Naive thymus-derived CD8-positive, alpha-beta T cell (primary cell): ENCODE data around the gene NUAK1. TPM values are rescaled to one million over a fixed set of nuclear protein-coding genes. Genes with fewer than 3 reads are reported as not detected.
A peak's percentile ranks its signal among the peaks of the same experiment; 100 is the strongest.

Experiments
- ATAC-seq, 2 donors: fragments of 150-1000 bp; cut with Tn5 transposase in 1 of 2; sonication (Bioruptor Pico), chemical (Tn5 transposase) in 1 of 2; 1 replicate in 1 of 2; 2 replicates in 1 of 2; pipeline ENCODE4 v1.10.0; 2021; ENCODE audit warnings: mild to moderate bottlenecking in 2 of 2, moderate library complexity in 2 of 2
- POLR2A ChIA-PET: fragments of 350-600 bp; sonication (Branson Sonifier 250); formaldehyde crosslinking; loops from one replicate; lab custom pipeline; 2021; ENCODE audit warnings: antibody characterized with exemption; lab: Charles Lee
- DNase-seq, 10 donors: peaks; one replicate each; pipeline versions ENCODE4 v3.0.0 to v3.0.0-alpha.2; 2020 to 2022
- H3K27ac Mint-ChIP-seq, 10 donors: one replicate each; pipeline ENCODE4 v1.8.0; 2020 to 2022; ENCODE audit warnings: mild to moderate bottlenecking in 10 of 10, mixed read lengths in 10 of 10, moderate library complexity in 4 of 10, inconsistent platforms in 1 of 10
- H3K27me3 Mint-ChIP-seq, 5 donors: one replicate each; pipeline ENCODE4 v1.8.0; 2021 to 2022; ENCODE audit warnings: mixed read lengths in 5 of 5
- H3K36me3 Mint-ChIP-seq, 3 donors: one replicate each; pipeline ENCODE4 v1.8.0; 2020 to 2022; ENCODE audit warnings: mixed read lengths in 3 of 3, mild to moderate bottlenecking in 2 of 3, inconsistent platforms in 1 of 3
- H3K4me1 Mint-ChIP-seq, 4 donors: one replicate each; pipeline ENCODE4 v1.8.0; 2021 to 2022; ENCODE audit warnings: mixed read lengths in 4 of 4
- H3K4me3 Mint-ChIP-seq, 10 donors: one replicate each; pipeline ENCODE4 v1.8.0; 2020 to 2022; ENCODE audit warnings: mild to moderate bottlenecking in 10 of 10, mixed read lengths in 10 of 10, moderate library complexity in 6 of 10, inconsistent platforms in 1 of 10
- H3K9me3 Mint-ChIP-seq, 9 donors: one replicate each; pipeline ENCODE4 v1.8.0; 2020 to 2022; ENCODE audit warnings: mixed read lengths in 9 of 9, mild to moderate bottlenecking in 3 of 9, inconsistent platforms in 1 of 9, moderate library complexity in 1 of 9
- polyA plus RNA-seq, 3 donors: library from polyadenylated mRNA; unstranded; fragments of 300-500 nt; fragmentation: Illumina TruSeq; gene quantifications; one replicate each; pipeline ENCODE4 v1.2.3, GENCODE V29; 2021
- total RNA-seq, 8 experiments: library from RNA in 2 of 8; stranded (reverse) in 2 of 8; gene quantifications; one replicate each; pipeline ENCODE4 v1.2.3 and lab custom pipeline; 2021 to 2026

The NUAK1 gene
- total and polyA plus RNA-seq, 5 experiments from 2014 or later: 0.08 TPM; not detected in 4

- no peak overlapping the region for H3K4me3 Mint-ChIP-seq
- no peaks in the 10 kb centered on the region for H3K4me1 Mint-ChIP-seq
- H3K27ac Mint-ChIP-seq: no peak overlapping the region
- DNase-seq (no peak), ATAC-seq (no peak)
- no peaks in the 10 kb centered on the region for H3K36me3 Mint-ChIP-seq
- no peaks in the 10 kb centered on the region for H3K9me3 Mint-ChIP-seq
- POLR2A ChIA-PET: no interaction called here
- peaks cover 19 to 74% (median 38%) of the 10 kb centered on the region in 5 donors for H3K27me3 Mint-ChIP-seq
Measured at GRCh38 chr12:106080041-106080790, 58.5 kb downstream of the NUAK1 start.

- no peak for DNase-seq
Measured at GRCh38 chr12:106079148-106079738, 59.5 kb downstream of the NUAK1 start.

DNA sequence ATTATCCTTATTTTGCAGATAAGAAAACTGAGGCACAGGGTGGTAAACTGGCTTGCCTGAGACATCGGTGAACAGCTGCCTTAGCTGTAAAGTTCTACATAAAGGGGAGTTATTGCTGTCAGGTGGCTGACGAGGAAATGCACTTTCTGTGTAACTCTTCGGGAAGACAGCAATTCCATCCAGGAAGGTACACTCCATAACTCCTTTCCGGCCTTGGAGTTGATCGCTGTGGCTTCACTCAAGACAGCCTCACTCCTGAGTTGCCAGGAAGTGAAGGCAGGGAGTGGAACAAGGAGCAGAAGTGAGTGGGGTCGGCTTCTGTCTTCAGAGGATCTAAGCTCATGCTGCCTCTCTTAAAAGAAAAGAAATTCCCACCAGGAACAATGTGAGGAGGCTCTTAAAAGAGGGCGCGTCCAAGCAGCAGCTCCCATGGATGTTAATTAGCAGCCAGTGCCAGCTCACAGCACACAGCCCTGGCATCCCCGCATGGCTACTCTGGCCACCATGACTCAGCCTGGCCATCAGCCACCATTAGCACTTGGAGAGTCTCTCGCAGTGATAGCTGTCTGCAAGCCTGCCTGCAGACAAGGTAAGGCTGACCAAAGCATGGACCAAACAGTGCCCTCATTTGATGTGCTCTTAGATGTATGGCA is 60.3 kb downstream of the NUAK1 start:
- Mint-ChIP-seq H3K36me3 (no peaks in the 10 kb centered on the region), H3K4me3 (no peak overlapping the region), H3K27me3 (peaks cover 16 to 58% (median 32%) of the 10 kb centered on the region in 5 donors), H3K9me3 (no peaks in the 10 kb centered on the region), H3K27ac (no peak overlapping the region), H3K4me1 (no peaks in the 10 kb centered on the region)
- POLR2A ChIA-PET: no interaction called here
- DNase-seq (no peak), ATAC-seq (no peak)

More at GRCh38 chr12:106079148-106079738, 59.5 kb downstream of the NUAK1 start:
- Mint-ChIP-seq H3K9me3 (no peaks in the 10 kb centered on the region), H3K27ac (no peak overlapping the region), H3K36me3 (no peaks in the 10 kb centered on the region), H3K27me3 (peaks cover 19 to 65% (median 36%) of the 10 kb centered on the region in 5 donors), H3K4me3 (no peak overlapping the region), H3K4me1 (no peaks in the 10 kb centered on the region)
- POLR2A ChIA-PET: no interaction called here
- ATAC-seq: no peak

DNA sequence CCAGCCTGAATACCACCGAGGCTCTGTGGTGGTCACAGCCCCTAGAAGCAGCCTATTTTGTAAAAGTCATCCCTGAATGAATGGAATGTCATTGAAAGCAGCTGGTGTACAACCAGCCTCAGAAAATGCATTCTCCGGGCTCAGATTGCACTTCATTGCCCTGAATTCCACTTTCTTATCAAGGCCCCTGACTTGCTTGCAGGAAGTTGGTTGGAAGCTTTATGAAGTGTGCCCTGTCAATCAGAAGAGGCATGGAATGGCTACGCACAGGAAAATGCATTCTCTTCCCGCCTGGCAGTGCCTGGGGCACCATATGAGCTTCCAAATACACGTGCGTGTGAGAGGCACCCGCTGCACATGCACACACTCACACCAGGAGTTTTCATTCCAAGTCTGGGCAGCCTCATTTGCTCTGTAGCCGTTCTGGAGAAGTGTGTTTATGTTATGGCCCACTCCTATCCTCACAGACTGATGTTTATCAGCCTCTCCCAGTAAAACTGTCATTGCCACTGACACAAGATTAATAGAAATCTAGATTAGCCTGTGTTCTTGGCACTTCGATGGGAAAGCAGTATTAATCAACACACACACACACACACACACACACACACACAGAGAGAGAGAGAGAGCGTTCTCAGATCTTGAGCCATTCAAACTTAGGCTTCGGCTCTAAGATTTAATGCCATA is 63.9 kb downstream of the NUAK1 start:
- Mint-ChIP-seq H3K36me3 (no peaks in the 10 kb centered on the region), H3K4me3 (no peak overlapping the region), H3K9me3 (no peaks in the 10 kb centered on the region), H3K27me3 (peaks cover 8 to 34% (median 20%) of the 10 kb centered on the region in 5 donors), H3K4me1 (no peaks in the 10 kb centered on the region), H3K27ac (peak overlapping the region in 1 of 10 donors; percentile 72)
- no peak for DNase-seq
- no peak for ATAC-seq
- POLR2A ChIA-PET: no interaction called here

DNA sequence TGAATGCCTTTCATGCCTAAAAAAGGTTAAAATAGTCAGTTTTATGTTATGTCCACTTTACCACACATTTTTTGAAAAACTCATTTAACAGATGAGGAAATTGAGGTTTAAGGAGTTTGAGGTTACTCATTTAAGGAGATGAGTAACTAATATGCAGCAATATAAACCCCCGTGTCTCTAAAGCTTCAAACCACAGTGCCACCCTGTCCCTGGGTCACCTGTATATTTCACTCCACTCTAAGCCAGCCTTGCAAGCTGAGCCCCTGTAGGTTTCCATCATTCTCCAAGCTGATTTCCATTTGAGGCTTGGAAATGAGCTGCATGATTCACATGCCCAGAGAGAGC is 64.4 kb downstream of the NUAK1 start:
- no peak for ATAC-seq
- peaks cover 10 to 34% (median 15%) of the 10 kb centered on the region in 5 donors for H3K27me3 Mint-ChIP-seq

DNA sequence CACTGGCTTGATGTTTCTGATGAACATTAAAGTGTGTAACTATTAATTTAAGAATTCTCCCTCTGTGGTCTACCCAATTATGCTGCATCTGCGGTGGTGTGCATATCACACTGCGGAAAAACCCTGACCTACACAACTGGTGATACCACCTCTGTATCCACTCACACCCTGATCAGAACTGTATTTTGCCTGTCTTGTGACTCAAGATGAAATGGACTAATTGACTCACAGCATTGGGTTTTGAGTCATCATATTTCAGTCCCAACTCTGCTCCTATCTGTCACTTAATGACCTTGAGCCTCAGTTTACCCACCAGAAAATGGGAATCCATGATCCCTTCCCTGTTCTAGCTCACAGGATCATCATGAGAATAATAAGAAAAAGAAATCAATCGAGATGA is 65.6 kb downstream of the NUAK1 start:
- no peak overlapping the region for H3K4me3 Mint-ChIP-seq
- ATAC-seq: no peak
- no peak for DNase-seq
- H3K36me3 Mint-ChIP-seq: no peaks in the 10 kb centered on the region
- no peak overlapping the region for H3K27ac Mint-ChIP-seq
- POLR2A ChIA-PET: no interaction called here
- peaks cover 0 to 1% (median 0%) of the 10 kb centered on the region in 9 donors for H3K9me3 Mint-ChIP-seq
- H3K4me1 Mint-ChIP-seq: no peaks in the 10 kb centered on the region
- H3K27me3 Mint-ChIP-seq: peaks cover 4 to 29% (median 10%) of the 10 kb centered on the region in 5 donors

More for the DNA sequence above, 64.4 kb downstream of the NUAK1 start:
- Mint-ChIP-seq H3K9me3 (no peaks in the 10 kb centered on the region), H3K4me3 (no peak overlapping the region), H3K4me1 (no peaks in the 10 kb centered on the region), H3K36me3 (no peaks in the 10 kb centered on the region), H3K27ac (no peak overlapping the region)
- no peak for DNase-seq
- POLR2A ChIA-PET: no interaction called here

DNA sequence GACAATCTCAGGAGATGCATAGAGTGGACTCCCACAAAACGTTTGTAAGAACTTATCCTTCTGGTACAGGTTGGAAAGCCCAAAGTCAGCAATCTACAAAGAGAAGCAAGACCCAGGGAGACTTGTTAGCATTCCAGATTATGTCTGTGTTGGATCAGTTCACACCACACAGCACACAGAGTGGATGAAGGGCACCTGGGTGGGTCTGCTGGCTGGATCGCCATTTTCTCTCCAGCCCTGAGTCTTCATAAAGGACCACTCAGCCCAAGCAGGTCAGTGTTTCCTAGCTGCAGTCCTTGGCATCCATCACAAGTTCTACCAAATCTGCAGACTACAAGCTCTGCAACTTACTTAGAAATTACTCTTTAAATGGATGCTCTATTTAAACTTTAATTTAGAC is 66.0 kb downstream of the NUAK1 start:
- Mint-ChIP-seq H3K36me3 (no peaks in the 10 kb centered on the region), H3K9me3 (peaks cover 0 to 1% (median 0%) of the 10 kb centered on the region in 9 donors), H3K4me3 (no peak overlapping the region), H3K27me3 (peaks cover 4 to 26% (median 10%) of the 10 kb centered on the region in 5 donors), H3K27ac (no peak overlapping the region), H3K4me1 (no peaks in the 10 kb centered on the region)
- POLR2A ChIA-PET: no interaction called here
- no peak for DNase-seq
- ATAC-seq: no peak

GRCh38 chr12:106071686-106072085 is 67.1 kb downstream of the NUAK1 start:
- H3K27me3 Mint-ChIP-seq: peaks cover 3 to 17% (median 5%) of the 10 kb centered on the region in 5 donors

DNA sequence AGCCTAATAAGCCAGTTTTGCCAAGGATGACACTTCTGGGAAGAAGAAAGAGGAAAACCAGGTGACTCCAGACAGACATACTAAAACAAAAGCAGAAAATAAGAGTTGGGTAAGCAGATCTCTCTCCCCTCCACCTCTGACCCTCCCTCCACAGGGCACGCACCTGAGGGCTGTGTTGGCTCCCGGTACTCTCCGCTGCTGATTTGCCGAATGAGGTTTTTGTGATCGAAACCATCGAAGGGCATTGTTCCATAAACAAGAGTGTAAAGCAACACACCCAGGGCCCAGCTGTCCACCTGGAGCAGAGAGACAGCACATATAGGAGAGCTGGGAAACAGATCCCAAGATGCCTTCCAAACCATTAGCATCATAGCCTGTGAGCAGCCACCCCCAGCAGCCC is 68.1 kb downstream of the NUAK1 start:
- no peak overlapping the region for H3K27ac Mint-ChIP-seq
- no peak overlapping the region for H3K4me3 Mint-ChIP-seq
- DNase-seq (no peak), ATAC-seq (no peak)
- H3K4me1 Mint-ChIP-seq: no peaks in the 10 kb centered on the region
- H3K36me3 Mint-ChIP-seq: no peaks in the 10 kb centered on the region
- peaks cover 0 to 3% (median 0%) of the 10 kb centered on the region in 9 donors for H3K9me3 Mint-ChIP-seq
- H3K27me3 Mint-ChIP-seq: peaks cover 1 to 17% (median 3%) of the 10 kb centered on the region in 5 donors
- POLR2A ChIA-PET: no interaction called here

More at GRCh38 chr12:106071686-106072085, 67.1 kb downstream of the NUAK1 start:
- H3K4me3 Mint-ChIP-seq: no peak overlapping the region
- POLR2A ChIA-PET: no interaction called here
- no peaks in the 10 kb centered on the region for H3K36me3 Mint-ChIP-seq
- no peak overlapping the region for H3K27ac Mint-ChIP-seq
- H3K9me3 Mint-ChIP-seq: peaks cover 0 to 1% (median 0%) of the 10 kb centered on the region in 9 donors
- ATAC-seq: no peak
- no peak for DNase-seq
- no peaks in the 10 kb centered on the region for H3K4me1 Mint-ChIP-seq

DNA sequence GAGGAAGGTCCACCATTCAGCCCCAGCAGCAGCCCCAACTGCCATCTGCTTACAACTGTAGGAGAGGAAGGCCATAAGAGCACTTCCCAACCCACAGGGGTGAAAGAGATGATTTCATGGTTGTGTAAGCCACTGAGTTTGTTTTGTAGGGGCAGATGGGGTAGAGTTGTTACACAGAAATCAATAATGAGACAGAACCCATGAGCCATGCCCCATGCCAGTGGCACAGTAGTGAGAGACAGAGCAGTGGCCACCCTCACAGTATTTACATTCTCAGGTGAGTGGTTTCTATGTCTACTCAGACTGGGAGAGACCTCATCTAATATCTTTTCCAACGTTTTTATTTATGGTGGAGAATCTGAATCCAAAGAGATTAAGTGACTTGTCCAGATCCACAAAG is 68.6 kb downstream of the NUAK1 start:
- Mint-ChIP-seq H3K4me1 (no peaks in the 10 kb centered on the region), H3K27me3 (peaks cover 1 to 17% (median 3%) of the 10 kb centered on the region in 5 donors), H3K4me3 (no peak overlapping the region), H3K9me3 (peaks cover 0 to 8% (median 0%) of the 10 kb centered on the region in 9 donors), H3K27ac (no peak overlapping the region), H3K36me3 (no peaks in the 10 kb centered on the region)
- DNase-seq: no peak
- POLR2A ChIA-PET: no interaction called here
- ATAC-seq: no peak

GRCh38 chr12:106068296-106068695 is 70.5 kb downstream of the NUAK1 start:
- H3K27me3 Mint-ChIP-seq: peaks cover 3 to 24% (median 5%) of the 10 kb centered on the region in 5 donors
- ATAC-seq (no peak), DNase-seq (no peak)
- POLR2A ChIA-PET: no interaction called here
- no peaks in the 10 kb centered on the region for H3K36me3 Mint-ChIP-seq
- H3K9me3 Mint-ChIP-seq: peaks cover 0 to 9% (median 0%) of the 10 kb centered on the region in 9 donors
- H3K4me3 Mint-ChIP-seq: no peak overlapping the region
- H3K27ac Mint-ChIP-seq: no peak overlapping the region
- no peaks in the 10 kb centered on the region for H3K4me1 Mint-ChIP-seq

DNA sequence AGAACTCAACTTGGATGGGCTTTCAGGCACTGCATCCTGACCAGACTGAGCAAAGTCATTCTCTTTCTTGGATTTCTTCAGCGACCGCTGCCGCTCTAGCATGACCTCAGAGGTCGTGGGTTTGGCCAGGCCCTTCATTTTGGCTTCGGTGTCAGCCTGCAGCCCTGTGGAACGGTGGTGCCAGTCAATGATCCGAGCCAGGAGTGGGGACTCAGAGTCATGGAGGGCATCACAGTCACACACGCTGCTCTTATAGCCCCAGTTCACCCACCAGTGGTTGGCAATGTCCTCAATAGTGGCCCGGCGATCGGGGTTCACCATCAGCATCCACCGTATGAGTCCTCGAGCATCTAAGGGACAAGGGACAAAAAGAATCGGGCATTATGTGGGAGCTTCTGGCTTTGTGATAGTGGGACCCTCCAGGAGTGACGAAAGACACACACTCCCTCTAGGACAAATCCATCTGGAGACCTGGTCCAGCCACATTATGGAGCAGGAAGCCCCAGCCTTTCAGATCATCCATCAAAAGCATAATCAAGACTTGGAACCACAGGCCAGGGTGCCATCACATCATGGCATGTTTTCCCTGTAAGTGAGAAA is 71.0 kb downstream of the NUAK1 start:
- H3K4me3 Mint-ChIP-seq: no peak overlapping the region
- peaks cover 0 to 25% (median 5%) of the 10 kb centered on the region in 5 donors for H3K27me3 Mint-ChIP-seq
- POLR2A ChIA-PET: no interaction called here
- H3K9me3 Mint-ChIP-seq: peaks cover 0 to 9% (median 0%) of the 10 kb centered on the region in 9 donors
- ATAC-seq (no peak), DNase-seq (no peak)
- H3K4me1 Mint-ChIP-seq: no peaks in the 10 kb centered on the region
- no peaks in the 10 kb centered on the region for H3K36me3 Mint-ChIP-seq
- H3K27ac Mint-ChIP-seq: no peak overlapping the region
